IMR-90 (cell line): Measurements from ENCODE around the gene CDHR2. TPM values are rescaled to one million over a fixed set of nuclear protein-coding genes. Genes with fewer than 3 reads are reported as not detected.

Source experiments
- ATAC-seq: fragments of 200-7000 bp; cut with Tn5 transposase; 2 replicates; pipeline ENCODE4 v1.9.1; 2020; ENCODE audit warnings: low read depth, mild to moderate bottlenecking, moderate library complexity
- BruUV-seq: library from RNA; stranded (reverse); fragments of 400-500 nt; replicated peaks from 2 replicates; lab custom pipeline; 2021; lab: Mats Ljungman, UMichigan
- CTCF ChIA-PET: fragments of 300-600 bp; formaldehyde crosslinking; extraction: SDS; loops from one replicate; lab custom pipeline; 2021; ENCODE audit warnings: antibody characterized with exemption; lab: Yijun Ruan, JAX
- POLR2A ChIA-PET: fragments of 300-600 bp; sonication (Branson Sonifier 250); formaldehyde crosslinking; loops from one replicate; lab custom pipeline; 2022; ENCODE audit warnings: antibody characterized with exemption; ENCODE audit not compliant: unreplicated experiment; lab: Charles Lee
- DNase-seq: peaks from one replicate; pipeline ENCODE4 v3.0.0; 2013
- H2AFZ ChIP-seq: replicated peaks from 2 replicates; pipeline ENCODE3; 2013; ENCODE audit warnings: low read length, mild to moderate bottlenecking; ENCODE audit not compliant: poor library complexity
- H2AK5ac ChIP-seq: 2 replicates; pipeline ENCODE4 v1.6.1; 2013; ENCODE audit warnings: low read depth, low read length, inconsistent platforms
- H2AK9ac ChIP-seq: replicated peaks from 2 replicates; pipeline ENCODE3; 2013; ENCODE audit warnings: mild to moderate bottlenecking, low read depth, low read length, moderate library complexity; ENCODE audit not compliant: poor library complexity
- H2BK120ac ChIP-seq: 2 replicates; pipeline ENCODE4 v1.6.1; 2013; ENCODE audit warnings: low read depth, low read length, inconsistent platforms
- H2BK15ac ChIP-seq: 3 replicates; pipeline ENCODE4 v1.6.1; 2013; ENCODE audit warnings: low read depth, low read length, inconsistent platforms
- H2BK20ac ChIP-seq: 2 replicates; pipeline ENCODE4 v1.6.1; 2013; ENCODE audit warnings: low read depth, mild to moderate bottlenecking, inconsistent platforms, low read length, moderate library complexity
- H2BK5ac ChIP-seq: 2 replicates; pipeline ENCODE4 v1.6.1; 2013; ENCODE audit warnings: mild to moderate bottlenecking, low read depth, low read length, inconsistent platforms; ENCODE audit not compliant: poor library complexity, severe bottlenecking
- H3K14ac ChIP-seq: replicated peaks from 2 replicates; pipeline ENCODE4 v1.6.1; 2013; ENCODE audit warnings: low read depth, low read length, inconsistent platforms
- H3K18ac ChIP-seq: 2 replicates; pipeline ENCODE4 v1.6.1; 2013; ENCODE audit warnings: low read depth, low read length, control low read depth
- H3K23ac ChIP-seq: 2 replicates; pipeline ENCODE4 v1.6.1; 2013; ENCODE audit warnings: low read depth, low read length, inconsistent platforms
- H3K27ac ChIP-seq: 2 replicates; pipeline ENCODE4 v1.5.1; 2013; ENCODE audit warnings: mild to moderate bottlenecking, control low read depth, low read length; ENCODE audit not compliant: insufficient read depth
- H3K27me3 ChIP-seq: 2 replicates; pipeline ENCODE4 v1.6.1; 2013; ENCODE audit warnings: low read length; ENCODE audit not compliant: control insufficient read depth, insufficient read depth
- H3K36me3 ChIP-seq: 2 replicates; pipeline ENCODE4 v1.6.1; 2013; ENCODE audit warnings: low read length, mixed read lengths; ENCODE audit not compliant: control insufficient read depth, insufficient read depth
- H3K4ac ChIP-seq: 2 replicates; pipeline ENCODE4 v1.6.1; 2013; ENCODE audit warnings: low read depth, low read length, inconsistent platforms
- H3K4me1 ChIP-seq: 2 replicates; pipeline ENCODE4 v1.6.1; 2013; ENCODE audit warnings: low read length, mixed read lengths; ENCODE audit not compliant: control insufficient read depth, insufficient read depth
- H3K4me2 ChIP-seq: 2 replicates; pipeline ENCODE4 v1.6.1; 2013; ENCODE audit warnings: low read depth, mild to moderate bottlenecking, control low read depth, low read length, moderate library complexity
- H3K4me3 ChIP-seq: 2 replicates; pipeline ENCODE4 v1.5.1; 2013; ENCODE audit warnings: low read depth, mild to moderate bottlenecking, control low read depth, low read length, moderate library complexity; ENCODE audit not compliant: insufficient read depth
- H3K56ac ChIP-seq: 2 replicates; pipeline ENCODE4 v1.6.1; 2013; ENCODE audit warnings: low read length, inconsistent platforms; ENCODE audit not compliant: insufficient read depth; ENCODE audit errors: extremely low read depth
- H3K79me1 ChIP-seq, 2 experiments: 2 replicates each; pipeline ENCODE4 v1.6.1; 2013; ENCODE audit warnings: low read length in 2 of 2, inconsistent platforms in 1 of 2, low read depth in 1 of 2
- H3K9ac ChIP-seq: 2 replicates; pipeline ENCODE4 v1.6.1; 2013; ENCODE audit warnings: low read depth, low read length, control low read depth
- H3K9me1 ChIP-seq: 2 replicates; pipeline ENCODE4 v1.6.1; 2013; ENCODE audit warnings: low read length, inconsistent platforms; ENCODE audit not compliant: insufficient read depth
- H3K9me3 ChIP-seq: 2 replicates; pipeline ENCODE4 v1.6.1; 2013; ENCODE audit warnings: low read length; ENCODE audit not compliant: control insufficient read depth, insufficient read depth
- H4K20me1 ChIP-seq: 2 replicates; pipeline ENCODE4 v1.6.1; 2013; ENCODE audit warnings: low read length, inconsistent platforms; ENCODE audit not compliant: insufficient read depth
- H4K5ac ChIP-seq: 2 replicates; pipeline ENCODE4 v1.6.1; 2013; ENCODE audit warnings: mild to moderate bottlenecking, low read depth, low read length, control low read depth
- H4K8ac ChIP-seq, 2 experiments: 2 replicates each; pipeline ENCODE4 v1.6.1; 2013; ENCODE audit warnings: low read depth in 2 of 2, low read length in 2 of 2, control low read depth in 1 of 2, inconsistent platforms in 1 of 2
- H4K91ac ChIP-seq: 2 replicates; pipeline ENCODE4 v1.6.1; 2013; ENCODE audit warnings: low read depth, low read length, inconsistent platforms; ENCODE audit not compliant: insufficient read depth
- POLR2A ChIP-seq: IDR thresholded peaks from 2 replicates; pipeline ENCODE4 v1.6.1; 2012; ENCODE audit warnings: mild to moderate bottlenecking, low read depth, low read length
- RCOR1 ChIP-seq: IDR thresholded peaks from 2 replicates; pipeline ENCODE4 v1.6.1; 2012; ENCODE audit warnings: mild to moderate bottlenecking, low read length, improper control_type of control experiment; ENCODE audit not compliant: insufficient replicate concordance
- WGBS, 2 experiments: methylation state at CpG; one replicate each; pipeline versions ENCODE4 v1.1.5 to v1.1.7; 2013; ENCODE audit warnings: missing lambda C conversion rate in 2 of 2; ENCODE audit not compliant: insufficient read length in 1 of 2; ENCODE audit errors: extremely low coverage in 2 of 2; 5-methylcytosine and 5-hydroxymethylcytosine counted together
- dilution Hi-C: fragments of 300-500 bp; cut with HindIII; formaldehyde crosslinking; loops from one replicate; pipeline ENCODE4 v1.14.3; 2018; ENCODE audit warnings: low sequenced_read_pairs; ENCODE audit not compliant: unreplicated experiment
- in situ Hi-C: fragments of 300-500 bp; cut with MboI; formaldehyde crosslinking; loops from 3 replicates; pipeline ENCODE4 v1.14.3; 2019; ENCODE audit warnings: low sequenced_read_pairs, inconsistent platforms, mixed read lengths
- intact Hi-C: fragments of 100-400 bp; cut with micrococcal nuclease; formaldehyde crosslinking; loops from 2 replicates; pipeline ENCODE4 v1.10.0; 2022
- polyA plus RNA-seq, 3 experiments: library from polyadenylated mRNA; depleted of rRNA; stranded (reverse); fragments of >200 nt; gene quantifications; 2 replicates each; pipeline ENCODE4 v1.2.3, GENCODE V29; 2012; ENCODE audit warnings: low replicate concordance in 1 of 3
- total RNA-seq: library from RNA; depleted of rRNA; stranded (reverse); fragments of >200 nt; gene quantifications from 2 replicates; pipeline ENCODE4 v1.2.3, GENCODE V29; 2012

The CDHR2 gene
- total and polyA plus RNA-seq, 2 of the 4 experiments (the other 2 are of a cell fraction): not detected

GRCh38 chr5:176528761-176529115, 20.4 kb upstream of the CDHR2 start:
- Histone ChIP-seq H3K27ac (no peak overlapping the region), H2BK5ac (no peak overlapping the region), H4K91ac (no peak overlapping the region), H3K4me2 (no peak overlapping the region), H4K8ac (no peak overlapping the region), H2BK15ac (no peak overlapping the region), H3K23ac (no peak overlapping the region), H3K79me1 (peaks cover 3 to 23% of the 10 kb centered on the region in 2 experiments; a peak in 3 of 4 replicates), H3K36me3 (peaks cover 43% of the 10 kb centered on the region), H3K9me1 (peaks cover 2% of the 10 kb centered on the region; the same call in 1 of the 2 replicates), H3K14ac (no peak overlapping the region), H3K9me3 (no peaks in the 10 kb centered on the region), H2BK20ac (no peak overlapping the region), H2AK5ac (no peak overlapping the region), H4K20me1 (peaks cover 10% of the 10 kb centered on the region), H2AK9ac (no peak overlapping the region), H3K9ac (no peak overlapping the region), H3K27me3 (no peaks in the 10 kb centered on the region), H3K4ac (no peak overlapping the region), H3K18ac (no peak overlapping the region), H2AFZ (no peak overlapping the region), H4K5ac (no peak overlapping the region), H2BK120ac (no peak overlapping the region), H3K4me1 (peaks cover 5% of the 10 kb centered on the region), H3K4me3 (no peak overlapping the region), H3K56ac (no peak overlapping the region)
- dilution Hi-C loops (no loop called here), intact Hi-C loops (no loop called here), in situ Hi-C loops (no loop called here)
- ChIA-PET CTCF (no interaction called here), POLR2A (no interaction called here)
- 80% methylated on average over 7 of the region's 17 CpGs; no CpG with 5 or more reads in 1 of the 2 experiments for WGBS, 2 experiments
- no peak for TF ChIP-seq POLR2A
- no peak for TF ChIP-seq RCOR1
- no TSS peak for BruUV-seq
- no peak for ATAC-seq
- no peak for DNase-seq
